OCI-LY3 (cell line): ENCODE results near the gene FDXR.

Source experiments
- CTCF ChIP-seq: fragments of 200-600, 300-600 bp; sonication (generic); IDR thresholded peaks from 2 replicates; pipeline ENCODE4 v1.5.1; 2014; ENCODE audit warnings: antibody characterized with exemption, low read length, low read depth
- EZH2phosphoT487 ChIP-seq: fragments of 200-600 bp; shearing (Covaris generic); IDR thresholded peaks from 2 replicates; pipeline ENCODE4 v1.6.1; 2018; ENCODE audit warnings: antibody characterized with exemption, mixed run types, low read depth

- TF ChIP-seq CTCF (no peak), EZH2phosphoT487 (no peak)
Observed at GRCh38 chr17:74821655-74822334, 51.0 kb downstream of the FDXR start.
